MG63 (cell line): Measurements from ENCODE around the gene KCNC4. TPM values are rescaled to one million over a fixed set of nuclear protein-coding genes. Genes with fewer than 3 reads are reported as not detected.

Experiments used
- DNase-seq: peaks from one replicate; pipeline ENCODE4 v3.0.0-alpha.2; 2020
- H3K27me3 ChIP-seq: fragments of 250-450 bp; sonication (Bioruptor Pico); 2 replicates; pipeline ENCODE4 v1.5.1; 2020; ENCODE audit warnings: mild to moderate bottlenecking, moderate library complexity
- H3K36me3 ChIP-seq: fragments of 250-450 bp; sonication (Bioruptor Pico); 2 replicates; pipeline ENCODE4 v1.5.1; 2020; ENCODE audit warnings: mild to moderate bottlenecking, moderate library complexity
- H3K4me3 ChIP-seq: fragments of 250-450 bp; sonication (Bioruptor Pico); 2 replicates; pipeline ENCODE4 v1.5.1; 2020; ENCODE audit warnings: mild to moderate bottlenecking, moderate library complexity
- H3K9me3 ChIP-seq: fragments of 250-450 bp; sonication (Bioruptor Pico); 2 replicates; pipeline ENCODE4 v1.5.1; 2020; ENCODE audit warnings: mild to moderate bottlenecking, moderate library complexity
- total RNA-seq: library from RNA; depleted of rRNA; stranded (reverse); fragments of >200 nt; shearing (Covaris generic); gene quantifications from 2 replicates; pipeline ENCODE4 v1.2.3, GENCODE V29; 2014; ENCODE audit warnings: low replicate concordance; rRNA removed

Gene KCNC4
- total RNA-seq, 1 experiment from 2014 or later, result 4.4 TPM

DNA sequence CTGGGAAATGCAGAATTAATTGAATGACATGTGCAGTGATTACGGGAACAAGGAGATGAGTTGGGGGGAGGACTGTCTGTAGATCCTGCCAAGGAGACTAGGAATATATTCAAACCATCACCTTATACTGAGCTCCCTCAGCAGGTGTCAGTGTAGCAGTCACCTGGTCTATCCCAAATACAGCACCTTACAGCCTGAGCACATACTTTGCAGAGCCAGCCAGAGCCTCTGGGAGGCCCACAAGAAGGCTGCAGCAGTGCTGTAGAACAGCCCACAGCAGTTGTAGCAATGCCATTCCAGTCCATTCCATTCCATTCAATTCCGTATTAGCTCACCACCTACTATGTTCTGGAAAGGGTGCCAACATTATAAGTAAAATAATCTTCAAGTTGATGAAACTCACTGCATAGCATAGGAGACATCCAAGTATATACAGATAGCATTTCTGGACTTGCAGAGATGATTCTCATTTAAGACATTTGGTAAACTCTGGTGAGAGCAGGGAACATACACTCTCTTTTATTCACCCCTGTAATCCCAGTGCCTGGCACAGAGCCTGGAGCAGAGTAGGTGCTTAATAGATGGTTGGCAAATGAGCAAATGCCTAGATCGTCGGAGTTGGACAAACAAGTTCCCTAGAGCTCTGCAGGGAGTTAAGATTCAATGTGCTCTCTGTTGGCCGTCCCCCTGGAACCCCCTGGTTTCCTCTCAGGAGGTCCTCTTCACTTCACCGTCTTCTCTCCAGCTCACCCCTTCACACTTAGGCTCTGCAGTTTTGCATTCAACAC is 44.7 kb downstream of the KCNC4 start:
- Histone ChIP-seq H3K4me3 (no peak overlapping the region), H3K9me3 (no peaks in the 10 kb centered on the region), H3K36me3 (no peaks in the 10 kb centered on the region), H3K27me3 (peaks cover 6% of the 10 kb centered on the region)
- no peak for DNase-seq

DNA sequence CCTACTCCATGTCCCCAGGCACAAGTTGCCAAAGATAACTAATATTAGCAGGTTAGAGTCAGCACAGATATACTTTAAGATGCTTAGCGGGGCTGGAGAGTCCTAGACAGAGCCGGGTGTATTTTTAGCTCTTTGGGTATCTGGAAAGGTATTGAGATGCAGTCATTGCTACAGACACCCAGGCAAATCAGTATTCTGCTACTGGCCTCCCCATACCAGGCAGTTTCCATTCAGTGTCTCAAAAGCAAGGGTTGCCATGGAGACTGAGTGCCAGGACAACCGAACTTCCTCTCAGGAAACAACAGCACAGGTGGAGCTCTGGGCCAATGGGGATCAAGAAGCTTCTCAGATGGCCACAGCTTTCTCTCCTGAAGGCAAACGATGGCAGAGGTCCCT is 45.3 kb downstream of the KCNC4 start:
- no peak for DNase-seq

DNA sequence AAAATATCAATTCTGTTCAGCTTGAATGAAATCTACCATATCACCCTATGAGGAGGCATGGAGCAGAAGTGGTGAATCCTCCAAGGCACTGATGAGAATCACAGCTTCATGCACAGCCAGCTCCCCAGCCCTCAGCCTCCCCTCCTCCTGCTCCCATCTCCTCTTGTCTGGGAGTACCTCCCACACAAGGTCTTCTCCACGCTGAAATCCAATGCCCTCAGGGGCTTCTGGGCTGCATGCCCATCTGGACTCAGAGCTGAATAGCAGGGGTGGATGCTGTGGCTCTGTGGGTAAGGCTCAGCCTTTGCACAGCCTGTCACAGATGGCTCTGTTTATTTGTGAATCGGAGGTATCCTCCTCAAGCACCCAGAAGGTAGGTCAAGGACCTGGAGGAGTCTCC is 48.6 kb downstream of the KCNC4 start:
- H3K9me3 ChIP-seq, result no peaks in the 10 kb centered on the region
- no peak for DNase-seq
- peaks cover 18% of the 10 kb centered on the region for H3K27me3 ChIP-seq
- H3K4me3 ChIP-seq, result no peak overlapping the region
- H3K36me3 ChIP-seq, result no peaks in the 10 kb centered on the region

More for the DNA sequence above, 45.3 kb downstream of the KCNC4 start:
- no peak overlapping the region for H3K4me3 ChIP-seq
- H3K36me3 ChIP-seq, result no peaks in the 10 kb centered on the region
- peaks cover 6% of the 10 kb centered on the region for H3K27me3 ChIP-seq
- no peaks in the 10 kb centered on the region for H3K9me3 ChIP-seq

DNA sequence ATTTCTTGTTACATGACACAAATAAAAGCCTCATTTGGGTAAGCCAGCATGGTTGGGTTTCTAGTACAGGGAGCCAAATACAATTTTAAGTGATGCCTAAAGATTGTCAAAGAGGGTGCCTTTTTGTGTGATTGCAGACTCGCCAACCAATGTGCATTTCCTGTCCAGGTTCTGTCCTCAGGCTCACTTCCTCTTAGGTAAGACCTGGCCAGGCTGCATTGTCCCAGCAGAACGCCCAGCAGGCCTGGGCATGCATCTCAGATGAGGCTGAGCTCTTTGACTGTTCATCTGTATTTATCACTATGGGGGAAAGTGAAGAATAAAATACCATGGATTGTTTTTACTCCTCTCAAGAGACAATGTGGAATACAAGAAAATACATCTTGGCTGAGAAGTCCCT is 49.7 kb downstream of the KCNC4 start:
- Histone ChIP-seq H3K4me3 (no peak overlapping the region), H3K9me3 (no peaks in the 10 kb centered on the region), H3K36me3 (no peaks in the 10 kb centered on the region), H3K27me3 (peaks cover 20% of the 10 kb centered on the region)
- no peak for DNase-seq

Other genes starting within 250 kb of the KCNC4 start
- gene AHCYL1, start 225.5 kb upstream of the KCNC4 start, total RNA-seq, result 55.4 and 64.5 TPM in 2 replicates
- gene STRIP1, start 175.7 kb upstream of the KCNC4 start, total RNA-seq, result 39.6 and 41.0 TPM in 2 replicates
- 11.3 and 14.9 TPM in 2 replicates for gene ALX3, start 139.6 kb upstream of the KCNC4 start, total RNA-seq
- gene UBL4B, start 97.9 kb upstream of the KCNC4 start, total RNA-seq, result not detected in 2 replicates
- gene SLC6A17, start 59.8 kb upstream of the KCNC4 start, total RNA-seq, result 1.1 and 1.2 TPM in 2 replicates
- 25.5 and 26.0 TPM in 2 replicates for gene RBM15, start 129.1 kb downstream of the KCNC4 start, total RNA-seq
- gene SLC16A4, start 180.7 kb downstream of the KCNC4 start, total RNA-seq, result 30.5 and 32.0 TPM in 2 replicates
- gene LAMTOR5, start 197.4 kb downstream of the KCNC4 start, total RNA-seq, result 133 and 137 TPM in 2 replicates
- gene PROK1, start 240.8 kb downstream of the KCNC4 start, total RNA-seq, result not detected in 2 replicates